ENCODE results near the gene KDM8.

- TF ChIP-seq PBX3 (IDR thresholded peaks at IDR 0.05) (no peak), TAF1 (IDR thresholded peaks at IDR 0.05; ENCODE audit: borderline replicate concordance, low read depth, low read length) (no peak), CTCF (IDR thresholded peaks at IDR 0.05) (no peak), EP300 (IDR thresholded peaks at IDR 0.05; ENCODE audit: borderline replicate concordance in 1 of 2, low read depth in 1 of 2, low read length in 1 of 2) (no peak), POLR2AphosphoS5 (IDR thresholded peaks at IDR 0.05; ENCODE audit: low read depth, low read length) (no peak), MAX (IDR thresholded peaks at IDR 0.05; ENCODE audit: low read depth) (no peak), RCOR1 (IDR thresholded peaks at IDR 0.05; ENCODE audit: low read length) (no peak)
These were observed 7.3 kb upstream of the KDM8 start for GRCh38 chr16:27195941-27196595.
